ENCODE results near the gene MYH3.
"Not testable (repeated sequence)": the region's sequence is repeated elsewhere in the genome, so short reads cannot be mapped to it uniquely, and the experiment has no call there.

MYH3 gene

GRCh38 chr17:10657148-10657547 lies at the start of gene MYH3:
MYH3 (minus strand) TSS chr17:10657309; CDS start chr17:10655064, 2,245 bp downstream.
- no peak for DNase-seq
- Mint-ChIP-seq H3K4me1 (peaks cover 8 to 12% of the 10 kb centered on the region in 2 donors), H3K27ac (no peak within 1 kb of the TSS), H3K36me3 (peaks cover 17 to 31% of the 10 kb centered on the region in 2 donors), H3K9me3 (no peaks in the 10 kb centered on the region), H3K4me3 (no peak within 1 kb of the TSS), H3K27me3 (peaks cover 0 to 9% of the 10 kb centered on the region in 2 donors)
- no peak for ATAC-seq (replicated peaks)

DNA sequence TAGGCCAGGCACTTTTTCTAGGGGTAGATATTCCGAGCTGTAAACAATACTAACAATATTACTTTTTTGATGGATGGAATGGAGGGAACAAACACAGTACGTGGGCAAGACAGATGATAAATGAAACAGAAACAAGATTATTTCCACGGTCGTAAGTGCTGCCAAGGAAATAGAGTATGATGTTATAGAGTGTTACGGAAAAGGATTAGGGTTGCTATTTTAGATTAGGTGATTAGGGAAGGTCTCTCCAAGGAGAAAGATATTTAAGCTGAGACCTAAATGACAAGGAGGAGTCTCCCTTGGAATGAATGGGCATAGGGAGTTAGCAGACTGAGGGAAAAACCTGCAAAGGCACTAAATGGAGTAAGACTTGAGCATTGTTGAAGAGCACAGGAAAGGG lies 48.6 kb upstream of the MYH3 start:
- no peak overlapping the region for H3K4me3 Mint-ChIP-seq
- DNase-seq, result no peak
- no peaks in the 10 kb centered on the region for H3K27me3 Mint-ChIP-seq
- no peak overlapping the region for H3K27ac Mint-ChIP-seq
- H3K4me1 Mint-ChIP-seq, result peaks cover 22 to 36% of the 10 kb centered on the region in 2 donors
- peaks cover 19 to 31% of the 10 kb centered on the region in 2 donors for H3K36me3 Mint-ChIP-seq
- no peak for ATAC-seq (replicated peaks)
- H3K9me3 Mint-ChIP-seq, result no peaks in the 10 kb centered on the region

- DNase-seq, result no peak
- no peaks in the 10 kb centered on the region for H3K27me3 Mint-ChIP-seq
- peak; percentile 10 to 19 for ATAC-seq (replicated peaks)
- peaks cover 10 to 17% of the 10 kb centered on the region in 2 donors for H3K36me3 Mint-ChIP-seq
- H3K9me3 Mint-ChIP-seq, result no peaks in the 10 kb centered on the region
- H3K27ac Mint-ChIP-seq, result peak overlapping the region; percentile 84
- peak overlapping the region; percentile 6 to 35 for H3K4me3 Mint-ChIP-seq
- peaks cover 30 to 46% of the 10 kb centered on the region in 2 donors for H3K4me1 Mint-ChIP-seq
These were observed 45.5 kb upstream of the MYH3 start for GRCh38 chr17:10702574-10702973.

DNA sequence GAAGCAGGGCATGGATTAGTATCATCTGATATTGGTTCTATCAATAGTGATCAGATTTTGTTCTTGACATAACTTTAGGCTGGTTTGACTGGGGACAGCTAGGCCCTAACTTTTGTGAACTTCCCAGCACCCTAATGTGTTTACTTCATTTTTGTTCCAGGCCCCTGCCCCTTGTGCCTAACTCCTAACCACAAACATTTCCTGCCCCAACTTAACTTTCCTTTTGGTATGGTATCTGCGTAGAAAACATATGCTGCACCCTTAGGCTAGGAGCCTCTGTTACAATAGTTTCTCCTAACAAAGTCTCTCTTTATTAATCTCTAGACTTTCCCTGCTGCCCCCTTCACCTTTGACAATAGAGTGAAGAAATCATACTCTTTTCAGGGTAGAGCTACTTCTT lies 42.7 kb upstream of the MYH3 start:
- no peaks in the 10 kb centered on the region for H3K9me3 Mint-ChIP-seq
- H3K36me3 Mint-ChIP-seq, result peaks cover 4 to 8% of the 10 kb centered on the region in 2 donors
- H3K4me1 Mint-ChIP-seq, result peaks cover 27 to 46% of the 10 kb centered on the region in 2 donors
- no peaks in the 10 kb centered on the region for H3K27me3 Mint-ChIP-seq
- ATAC-seq (replicated peaks) (no peak), DNase-seq (no peak)
- H3K4me3 Mint-ChIP-seq, result peak overlapping the region; percentile 30 to 39
- H3K27ac Mint-ChIP-seq, result peak overlapping the region; percentile 74

- H3K4me1 Mint-ChIP-seq, result peaks cover 28 to 53% of the 10 kb centered on the region in 2 donors
- H3K27me3 Mint-ChIP-seq, result no peaks in the 10 kb centered on the region
- peak overlapping the region; percentile 96 for H3K27ac Mint-ChIP-seq
- H3K36me3 Mint-ChIP-seq, result peaks cover 10 to 19% of the 10 kb centered on the region in 2 donors
- ATAC-seq (replicated peaks) (no peak), DNase-seq (no peak)
- H3K9me3 Mint-ChIP-seq, result no peaks in the 10 kb centered on the region
- H3K4me3 Mint-ChIP-seq, result peak overlapping the region; percentile 92
These were observed 41.1 kb upstream of the MYH3 start for GRCh38 chr17:10698096-10698818.

DNA sequence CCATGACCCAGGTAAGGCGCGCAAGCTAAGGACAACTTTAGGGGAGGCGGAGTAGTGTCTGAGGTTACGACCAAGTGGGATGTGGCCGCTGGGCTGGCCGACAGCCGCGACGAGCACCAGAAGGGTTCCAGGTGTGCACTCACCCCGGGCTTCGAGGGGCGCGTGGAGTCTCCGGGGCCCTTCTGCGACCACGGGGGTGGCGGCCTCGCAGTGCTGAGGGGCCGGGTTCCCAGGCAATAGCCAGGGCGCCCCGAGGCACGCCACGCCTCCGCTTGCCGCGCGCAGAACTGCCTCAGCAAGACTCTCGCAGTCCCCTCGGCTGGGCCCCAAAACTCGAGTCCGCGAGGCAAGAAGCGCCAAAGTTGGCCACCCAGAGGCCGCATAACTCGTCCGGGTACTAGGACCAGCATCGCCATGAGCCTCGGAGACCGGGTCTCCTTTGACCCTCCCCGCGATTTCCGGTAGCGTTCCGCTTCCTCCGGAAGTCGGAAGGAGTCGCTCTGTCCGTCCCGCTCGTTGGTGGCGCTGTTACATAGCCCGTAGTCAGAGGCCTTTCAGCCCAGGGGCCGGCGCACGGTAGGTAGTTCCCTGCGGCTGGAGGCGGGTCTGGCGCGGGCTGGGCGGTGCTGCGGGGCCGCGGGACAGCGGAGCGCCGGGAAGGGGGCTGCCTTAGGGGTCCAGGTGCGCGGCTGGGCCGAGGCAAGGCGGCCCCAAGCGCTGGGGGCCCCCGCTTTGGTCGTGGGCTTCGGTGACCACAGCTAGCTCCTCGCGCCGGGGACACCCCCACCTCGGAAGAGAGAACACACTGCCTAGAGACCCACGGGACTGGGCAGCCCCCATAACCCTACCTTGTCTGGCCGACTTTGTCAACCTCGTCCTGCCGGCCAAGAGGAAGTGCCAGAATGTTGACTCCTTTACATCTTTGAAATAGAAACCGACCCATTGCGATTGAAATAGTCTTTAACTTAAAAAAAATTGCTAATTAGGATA lies 40.3 kb upstream of the MYH3 start, which contains the start of the genes ADPRM and SCO1:
Gene ADPRM, plus strand, starts transcription at position 503 of the 990 bp plus-strand sequence. CDS start 7,333 bp downstream, outside the sequence.
Gene SCO1, minus strand, starts transcription at position 442 of the 990 bp plus-strand sequence. Its CDS starts 26 bp downstream, at position 416.
- Mint-ChIP-seq H3K9me3 (no peaks in the 10 kb centered on the region), H3K4me1 (peaks cover 25 to 53% of the 10 kb centered on the region in 2 donors), H3K27ac (peak within 1 kb of the TSS; percentile 96), H3K27me3 (no peaks in the 10 kb centered on the region), H3K4me3 (peak within 1 kb of the TSS; percentile 92), H3K36me3 (peaks cover 17 to 26% of the 10 kb centered on the region in 2 donors)
- DNase-seq (peak; percentile 93), ATAC-seq (replicated peaks) (peak; percentile 96 to 97)

DNA sequence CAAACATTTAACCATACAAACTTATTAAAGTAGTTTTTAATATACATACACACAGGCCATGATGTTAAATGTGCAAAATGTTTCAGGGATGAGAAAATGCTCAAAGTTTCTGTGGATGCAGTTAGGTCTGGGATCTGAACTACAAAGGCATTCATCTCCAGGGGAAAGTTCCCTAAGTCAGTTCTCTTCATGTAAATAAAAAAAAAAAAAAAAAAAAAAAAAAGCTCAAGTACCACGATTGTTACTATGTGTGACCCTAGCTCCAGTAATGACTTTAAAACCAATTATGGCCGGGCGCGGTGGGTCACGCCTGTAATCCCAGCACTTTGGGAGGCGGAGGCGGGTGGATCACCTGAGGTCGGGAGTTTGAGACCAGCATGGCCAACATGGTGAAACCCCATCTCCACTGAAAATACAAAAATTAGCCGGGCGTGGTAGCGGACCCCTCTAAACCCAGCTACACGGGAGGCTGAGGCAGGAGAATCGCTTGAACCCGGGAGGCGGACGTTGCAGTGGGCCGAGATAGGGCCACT lies 38.8 kb upstream of the MYH3 start:
- peaks cover 19 to 41% of the 10 kb centered on the region in 2 donors for H3K4me1 Mint-ChIP-seq
- peaks cover 22 to 33% of the 10 kb centered on the region in 2 donors for H3K36me3 Mint-ChIP-seq
- H3K27ac Mint-ChIP-seq; DNase-seq; H3K27me3 Mint-ChIP-seq; ATAC-seq (replicated peaks); H3K9me3 Mint-ChIP-seq: not testable (repeated sequence)
- H3K4me3 Mint-ChIP-seq, result peak overlapping the region; percentile 92

- Mint-ChIP-seq H3K4me3 (no peak overlapping the region), H3K36me3 (peaks cover 37 to 56% of the 10 kb centered on the region in 2 donors), H3K27me3 (no peaks in the 10 kb centered on the region), H3K27ac (no peak overlapping the region), H3K4me1 (peaks cover 14 to 16% of the 10 kb centered on the region in 2 donors), H3K9me3 (no peaks in the 10 kb centered on the region)
- no peak for DNase-seq
- no peak for ATAC-seq (replicated peaks)
These were observed 30.4 kb upstream of the MYH3 start for GRCh38 chr17:10687499-10687898.

DNA sequence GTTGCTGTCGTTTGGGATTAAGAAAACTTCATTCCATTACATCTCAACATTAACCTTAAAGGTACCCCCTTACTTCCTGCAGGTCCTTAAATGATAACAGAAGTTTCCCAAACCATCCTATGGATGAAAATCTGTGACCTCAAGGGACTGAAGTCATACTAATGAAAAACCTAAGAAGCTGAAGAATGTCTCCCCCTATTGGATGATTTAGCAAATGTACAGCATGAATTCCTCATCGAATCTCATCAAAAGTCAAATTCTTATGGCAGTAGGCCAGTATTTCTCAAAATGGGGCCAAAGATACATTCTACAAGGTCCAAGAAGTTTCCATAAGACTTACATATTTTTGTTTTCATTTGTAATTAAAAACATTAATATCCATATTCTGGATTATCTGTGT lies 26.7 kb upstream of the MYH3 start:
- no peak for ATAC-seq (replicated peaks)
- Mint-ChIP-seq H3K4me3 (no peak overlapping the region), H3K36me3 (peaks cover 35 to 47% of the 10 kb centered on the region in 2 donors), H3K4me1 (peaks cover 0 to 1% of the 10 kb centered on the region in 2 donors), H3K9me3 (no peaks in the 10 kb centered on the region), H3K27me3 (no peaks in the 10 kb centered on the region), H3K27ac (no peak overlapping the region)
- DNase-seq, result no peak

GRCh38 chr17:10681866-10682446 lies 24.8 kb upstream of the MYH3 start:
- Mint-ChIP-seq H3K4me1 (peaks cover 0 to 1% of the 10 kb centered on the region in 2 donors), H3K36me3 (peaks cover 33 to 50% of the 10 kb centered on the region in 2 donors), H3K9me3 (no peaks in the 10 kb centered on the region), H3K27ac (no peak overlapping the region), H3K4me3 (no peak overlapping the region), H3K27me3 (no peaks in the 10 kb centered on the region)
- ATAC-seq (replicated peaks), result no peak
- no peak for DNase-seq

DNA sequence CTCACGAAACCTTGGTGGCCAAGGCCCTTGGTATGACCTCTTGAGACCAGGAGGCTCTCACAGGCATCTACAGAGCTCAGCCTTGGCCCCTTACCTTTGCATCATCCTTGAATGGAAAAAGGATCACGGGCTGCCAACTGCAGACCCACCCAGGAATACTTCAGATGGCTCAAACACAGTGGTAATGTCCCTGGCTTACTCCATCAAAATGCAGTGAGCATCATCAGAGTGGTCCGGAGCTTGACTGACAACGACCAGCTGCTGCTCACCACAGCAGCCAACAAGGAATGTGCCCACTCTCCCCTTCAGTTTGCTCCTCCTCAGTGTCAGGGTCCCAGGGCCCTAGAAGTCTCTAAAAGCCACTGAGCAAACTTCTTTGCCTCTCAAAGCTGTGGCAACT lies 17.6 kb upstream of the MYH3 start:
- no peak overlapping the region for H3K27ac Mint-ChIP-seq

DNA sequence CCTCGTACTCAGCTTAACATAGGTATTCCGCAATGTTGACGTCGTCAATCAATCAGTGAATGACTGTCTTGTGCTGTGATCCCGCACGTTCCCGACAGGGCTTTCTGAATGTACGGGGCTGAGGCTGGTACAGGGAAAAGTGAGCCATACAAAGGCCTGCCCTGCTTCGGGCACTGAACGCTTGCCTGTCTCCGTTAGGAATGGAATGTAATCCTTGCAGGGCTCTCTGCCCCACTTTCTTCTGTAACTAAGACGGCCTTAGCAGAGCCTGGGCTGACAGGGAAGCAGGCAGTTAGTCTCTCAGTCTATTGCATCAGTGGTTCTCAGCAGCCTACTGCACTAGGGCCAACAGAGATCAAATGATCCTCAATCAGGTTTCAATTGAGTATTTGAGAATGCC lies 16.2 kb upstream of the MYH3 start:
- no peaks in the 10 kb centered on the region for H3K27me3 Mint-ChIP-seq
- H3K9me3 Mint-ChIP-seq, result no peaks in the 10 kb centered on the region
- H3K27ac Mint-ChIP-seq, result no peak overlapping the region
- H3K4me1 Mint-ChIP-seq, result no peaks in the 10 kb centered on the region
- H3K4me3 Mint-ChIP-seq, result no peak overlapping the region
- ATAC-seq (replicated peaks), result no peak
- no peak for DNase-seq
- peaks cover 11 to 30% of the 10 kb centered on the region in 2 donors for H3K36me3 Mint-ChIP-seq

More for the DNA sequence above, 17.6 kb upstream of the MYH3 start:
- ATAC-seq (replicated peaks) (no peak), DNase-seq (no peak)
- H3K4me3 Mint-ChIP-seq, result no peak overlapping the region
- no peaks in the 10 kb centered on the region for H3K9me3 Mint-ChIP-seq
- H3K4me1 Mint-ChIP-seq, result no peaks in the 10 kb centered on the region
- peaks cover 14 to 37% of the 10 kb centered on the region in 2 donors for H3K36me3 Mint-ChIP-seq
- no peaks in the 10 kb centered on the region for H3K27me3 Mint-ChIP-seq

- DNase-seq (no peak), ATAC-seq (replicated peaks) (no peak)
- Mint-ChIP-seq H3K27me3 (no peaks in the 10 kb centered on the region), H3K4me1 (no peaks in the 10 kb centered on the region), H3K27ac (no peak overlapping the region), H3K9me3 (no peaks in the 10 kb centered on the region), H3K36me3 (peaks cover 18 to 24% of the 10 kb centered on the region in 2 donors), H3K4me3 (no peak overlapping the region)
These were observed 11.7 kb upstream of the MYH3 start for GRCh38 chr17:10668775-10669174.

DNA sequence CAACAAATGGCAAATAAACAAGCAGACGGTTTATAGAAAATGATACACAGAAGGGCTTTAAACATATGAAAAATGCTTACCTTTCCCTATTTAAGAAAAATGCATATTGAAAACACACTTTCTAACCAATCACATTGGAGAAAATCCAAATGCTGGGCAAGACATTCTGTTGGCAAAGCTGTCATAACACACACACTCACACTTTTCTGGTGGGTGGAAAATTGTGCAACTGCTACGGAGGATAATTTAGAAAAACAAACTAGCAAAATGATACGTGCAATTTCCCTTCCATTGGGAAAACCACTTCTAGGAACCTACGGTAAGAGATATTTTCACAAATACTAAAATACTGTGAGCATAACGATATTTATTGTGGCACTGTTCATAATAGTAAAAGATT lies 9.8 kb upstream of the MYH3 start:
- Mint-ChIP-seq H3K36me3 (peaks cover 18 to 22% of the 10 kb centered on the region in 2 donors), H3K9me3 (no peaks in the 10 kb centered on the region), H3K4me1 (no peaks in the 10 kb centered on the region), H3K27me3 (no peaks in the 10 kb centered on the region), H3K4me3 (no peak overlapping the region), H3K27ac (no peak overlapping the region)
- DNase-seq (no peak), ATAC-seq (replicated peaks) (no peak)
